NT2/D1 (cell line): ENCODE data around the gene SCUBE3.

Source experiments
- YY1 ChIP-seq: IDR thresholded peaks from 2 replicates; pipeline ENCODE4 v1.6.1; 2011; ENCODE audit not compliant: insufficient read length, insufficient read depth
- ZNF274 ChIP-seq: IDR thresholded peaks from 2 replicates; pipeline ENCODE4 v1.6.1; 2011; ENCODE audit warnings: mild to moderate bottlenecking, low read depth, low read length

DNA sequence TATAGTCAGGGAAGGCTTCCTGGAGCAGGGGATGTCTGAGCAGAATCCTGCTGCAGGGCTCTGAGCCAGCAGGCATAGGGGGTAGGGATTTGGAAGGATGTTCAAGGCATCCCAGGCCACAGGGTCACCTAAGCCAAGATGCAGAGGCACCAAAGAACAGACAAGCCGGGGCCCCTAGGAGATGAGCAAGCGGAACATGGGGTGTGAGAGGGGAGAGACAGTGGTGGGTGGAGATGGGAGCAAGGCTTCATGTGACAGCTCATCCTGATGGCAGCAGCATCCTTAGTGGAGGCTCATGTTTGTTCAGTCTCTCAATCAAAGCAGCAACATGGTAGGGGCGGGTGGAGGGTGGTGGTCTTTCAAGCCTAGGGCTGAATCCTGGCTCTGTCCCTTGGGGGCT, 42.9 kb upstream of the SCUBE3 start:
- TF ChIP-seq ZNF274 (no peak), YY1 (no peak)
